Stimulated activated CD8-positive, alpha-beta memory T cell treated with anti-CD3 and anti-CD28 coated beads, Interleukin-15, amount 100 ng/mL, for 24 hours (primary cell): ENCODE data around the gene BRME1.
"Not testable (repeated sequence)": the region's sequence is repeated elsewhere in the genome, so short reads cannot be mapped to it uniquely, and the experiment has no call there.

Experiments used
- DNase-seq: peaks from one replicate; pipeline ENCODE4 v3.0.0-alpha.2; 2020; ENCODE audit warnings: low read depth

The BRME1 gene

DNA sequence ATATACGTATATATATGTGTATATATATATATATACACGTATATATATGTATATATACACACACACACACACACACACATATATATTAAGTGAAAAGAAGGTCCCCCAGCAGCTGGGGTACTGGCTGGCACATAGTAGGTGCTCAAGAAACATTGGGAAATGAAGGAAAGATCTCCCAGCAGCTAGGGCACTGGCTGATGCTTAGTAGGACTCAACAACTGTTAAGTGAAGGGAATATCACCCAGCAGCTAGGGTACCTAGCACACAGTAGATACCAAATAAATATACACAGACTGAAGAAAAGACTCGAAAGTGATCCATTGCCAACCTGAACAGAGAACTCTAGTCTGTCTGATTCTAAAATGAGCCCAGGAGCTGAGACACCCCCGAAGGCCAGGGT lies 20.1 kb upstream of the BRME1 start:
- DNase-seq, result no peak

DNA sequence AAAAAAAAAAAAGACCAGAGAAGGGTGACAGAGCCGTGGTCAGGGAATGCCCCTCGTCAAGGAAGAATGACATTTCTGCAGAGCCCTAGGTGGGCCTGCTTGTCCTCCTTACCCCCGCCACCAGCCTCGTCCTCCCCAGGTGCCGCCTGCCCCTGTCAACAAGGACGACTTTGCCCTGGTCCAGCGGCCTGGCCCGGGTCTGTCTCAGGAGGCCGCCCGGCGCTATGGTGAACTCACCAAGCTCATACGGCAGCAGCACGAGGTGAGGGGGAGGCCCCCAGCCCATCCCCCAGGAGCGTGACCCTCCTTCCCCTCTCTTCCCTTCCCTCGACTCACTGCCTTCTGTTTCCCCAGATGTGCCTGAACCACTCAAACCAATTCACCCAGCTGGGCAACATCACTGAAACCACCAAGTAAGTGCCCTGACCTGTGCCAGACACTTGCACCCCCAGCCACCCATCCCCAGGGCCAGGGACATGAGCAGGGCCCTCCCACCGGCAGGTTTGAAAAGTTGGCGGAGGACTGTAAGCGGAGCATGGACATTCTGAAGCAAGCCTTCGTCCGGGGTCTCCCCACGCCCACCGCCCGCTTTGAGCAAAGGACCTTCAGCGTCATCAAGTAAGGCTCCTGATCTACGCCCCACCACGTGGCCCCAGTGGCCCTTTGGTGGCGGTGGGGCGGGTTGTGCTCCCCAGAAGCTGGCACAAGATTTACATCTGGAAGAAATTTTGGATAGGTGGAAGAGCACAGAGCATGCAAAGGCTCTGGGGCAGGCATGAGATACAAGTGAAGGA lies 17.5 kb upstream of the BRME1 start:
- no peak for DNase-seq

DNA sequence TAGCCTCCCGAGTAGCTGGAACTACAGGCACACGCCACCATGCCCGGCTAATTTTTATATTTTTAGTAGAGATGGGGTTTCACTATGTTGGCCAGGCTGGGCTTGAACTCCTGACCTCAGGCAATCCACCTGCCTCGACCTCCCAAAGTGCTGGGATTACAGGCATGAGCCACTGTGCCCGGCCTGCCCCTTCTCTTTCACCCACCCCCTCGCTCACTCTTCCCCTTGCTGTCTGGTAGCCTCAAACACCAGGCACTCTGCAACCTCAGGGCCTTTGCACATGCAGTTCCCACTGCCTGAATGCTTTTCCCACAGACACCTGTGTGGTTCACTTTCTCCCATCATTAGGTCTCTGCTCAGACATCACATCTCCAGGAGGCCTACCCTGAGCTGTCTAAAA lies 16.2 kb upstream of the BRME1 start:
- not testable (repeated sequence) for DNase-seq

DNA sequence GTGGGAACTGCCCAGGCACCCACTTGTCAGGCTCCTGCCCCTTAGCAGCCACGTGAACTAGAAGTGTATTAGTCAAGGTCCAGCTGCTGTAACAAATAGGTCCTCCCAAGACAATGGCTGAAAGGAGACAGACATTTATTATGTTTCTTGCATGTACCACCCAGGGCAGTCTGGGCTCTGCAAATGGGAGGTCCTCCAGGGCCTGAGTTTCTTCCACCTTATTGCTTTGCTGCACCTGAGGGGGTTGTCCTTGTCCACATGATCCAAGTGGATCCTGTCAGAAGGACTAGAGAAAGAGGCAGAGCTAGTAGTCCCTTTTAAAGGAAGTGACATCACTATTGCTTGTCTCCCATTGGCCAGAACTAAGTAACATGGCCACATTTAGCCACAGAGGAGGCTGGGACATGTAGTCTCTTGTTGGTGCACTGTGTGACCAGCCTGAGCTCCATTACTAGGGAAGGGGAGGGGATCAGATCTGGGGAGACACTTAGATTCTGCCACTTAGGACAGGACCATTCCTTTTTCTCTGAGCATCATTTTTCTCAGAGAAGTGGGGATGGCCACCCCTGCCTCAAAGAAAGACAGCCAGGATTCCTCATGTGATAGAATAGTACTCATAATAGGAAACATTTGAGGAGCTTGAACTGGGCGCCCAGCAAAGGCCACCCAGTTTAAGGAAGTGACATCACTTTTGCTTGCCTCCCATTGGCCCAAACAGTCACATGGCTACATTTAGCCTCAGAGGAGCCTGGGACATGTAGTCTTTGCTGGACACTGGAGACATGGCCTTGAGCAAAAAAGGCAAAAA lies 15.2 kb upstream of the BRME1 start:
- no peak for DNase-seq

DNA sequence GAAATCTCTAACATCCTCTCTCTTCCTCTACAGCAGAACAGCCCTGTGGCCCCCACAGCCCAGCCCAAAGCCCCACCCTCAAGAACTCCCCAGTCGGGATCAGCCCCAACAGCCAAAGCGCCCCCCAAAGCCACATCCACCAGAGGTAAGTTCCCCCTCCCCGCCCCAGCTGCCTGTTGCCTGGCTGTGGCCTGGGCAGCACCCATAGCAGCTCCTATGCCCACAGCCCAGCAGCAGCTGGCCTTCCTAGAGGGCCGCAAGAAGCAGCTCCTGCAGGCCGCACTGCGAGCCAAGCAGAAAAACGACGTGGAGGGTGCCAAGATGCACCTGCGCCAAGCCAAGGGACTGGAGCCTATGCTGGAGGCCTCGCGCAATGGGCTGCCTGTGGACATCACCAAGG lies 14.6 kb upstream of the BRME1 start:
- DNase-seq, result no peak

DNA sequence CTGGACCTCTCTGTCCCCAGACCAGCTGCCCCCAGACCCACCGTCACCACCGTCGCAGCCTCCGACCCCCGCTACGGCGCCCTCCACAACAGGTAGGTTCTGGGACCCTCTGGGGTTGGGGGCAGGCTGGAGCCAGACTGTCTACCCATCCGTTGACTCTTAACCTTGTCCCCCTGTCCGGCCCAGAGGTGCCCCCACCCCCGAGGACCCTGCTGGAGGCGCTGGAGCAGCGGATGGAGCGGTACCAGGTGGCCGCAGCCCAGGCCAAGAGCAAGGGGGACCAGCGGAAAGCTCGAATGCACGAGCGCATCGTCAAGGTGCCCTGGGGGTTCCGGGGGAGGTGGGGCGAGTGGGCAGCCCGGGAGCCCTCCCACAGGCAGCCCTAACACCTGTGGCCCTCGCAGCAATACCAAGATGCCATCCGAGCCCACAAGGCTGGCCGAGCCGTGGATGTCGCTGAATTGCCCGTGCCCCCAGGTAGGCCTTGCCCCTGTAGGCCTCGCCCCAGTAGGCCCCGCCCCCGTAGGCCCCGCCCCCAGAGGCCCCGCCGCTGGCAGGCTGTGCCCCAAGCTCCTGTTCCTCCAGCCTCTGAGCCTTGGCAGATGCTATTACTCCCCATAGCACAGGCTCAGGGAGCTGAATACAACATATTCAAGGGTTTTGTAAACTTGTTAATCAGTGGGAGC lies 13.0 kb upstream of the BRME1 start:
- no peak for DNase-seq

DNA sequence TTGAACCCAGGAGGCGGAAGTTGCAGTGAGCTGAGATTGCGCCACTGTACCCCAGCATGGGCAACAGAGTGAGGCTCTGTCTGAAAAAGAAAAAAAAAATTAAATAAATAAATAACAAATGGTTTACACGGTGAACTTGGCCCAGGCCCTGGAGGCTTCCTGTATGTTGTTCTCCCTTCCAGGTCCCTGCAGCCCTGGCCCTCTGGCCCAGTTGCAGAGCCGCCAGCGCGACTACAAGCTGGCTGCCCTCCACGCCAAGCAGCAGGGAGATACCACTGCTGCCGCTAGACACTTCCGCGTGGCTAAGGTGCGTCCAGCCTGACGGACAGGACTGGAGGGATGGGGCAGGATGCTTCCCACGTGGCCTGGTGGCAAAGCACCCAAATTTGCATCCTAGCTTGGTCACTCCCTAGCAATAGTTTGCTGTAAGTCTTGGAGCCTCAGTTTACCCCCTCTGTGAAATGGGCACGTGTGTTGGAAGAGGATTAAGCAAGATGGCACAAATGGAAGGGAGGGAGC lies 12.0 kb upstream of the BRME1 start:
- no peak for DNase-seq

DNA sequence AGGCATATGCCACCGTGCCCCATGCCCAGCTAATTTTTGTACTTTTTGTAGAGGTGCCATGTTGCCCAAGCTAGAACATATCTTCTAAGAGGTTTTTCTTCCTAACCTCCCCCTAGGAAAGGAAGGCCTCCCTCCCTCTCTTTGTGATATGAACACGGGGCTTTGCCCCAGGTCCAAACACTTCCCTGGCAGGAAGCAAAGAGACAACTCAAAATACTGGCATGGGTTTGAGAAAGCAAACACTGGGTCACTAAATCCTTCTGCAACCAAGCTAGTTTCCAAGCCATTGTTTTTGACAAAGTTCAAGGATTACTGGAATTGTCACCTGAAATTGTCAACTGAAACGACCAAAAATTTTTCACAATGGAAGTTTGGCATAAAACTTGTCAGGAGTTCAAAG lies 8.9 kb upstream of the BRME1 start:
- no peak for DNase-seq

DNA sequence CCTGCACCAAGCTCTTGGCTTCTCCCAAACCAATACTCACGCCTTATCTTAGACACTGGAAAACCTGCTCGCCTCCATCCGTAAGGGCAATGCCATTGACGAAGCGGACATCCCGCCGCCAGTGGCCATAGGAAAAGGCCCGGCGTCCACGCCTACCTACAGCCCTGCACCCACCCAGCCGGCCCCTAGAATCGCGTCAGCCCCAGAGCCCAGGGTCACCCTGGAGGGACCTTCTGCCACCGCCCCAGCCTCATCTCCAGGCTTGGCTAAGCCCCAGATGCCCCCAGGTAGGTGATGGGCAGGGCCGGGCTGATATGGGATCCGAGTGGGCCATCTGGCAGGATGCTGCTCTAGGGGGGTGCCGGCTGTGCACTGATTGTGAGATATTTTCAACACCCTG lies 7.4 kb upstream of the BRME1 start:
- no peak for DNase-seq

DNA sequence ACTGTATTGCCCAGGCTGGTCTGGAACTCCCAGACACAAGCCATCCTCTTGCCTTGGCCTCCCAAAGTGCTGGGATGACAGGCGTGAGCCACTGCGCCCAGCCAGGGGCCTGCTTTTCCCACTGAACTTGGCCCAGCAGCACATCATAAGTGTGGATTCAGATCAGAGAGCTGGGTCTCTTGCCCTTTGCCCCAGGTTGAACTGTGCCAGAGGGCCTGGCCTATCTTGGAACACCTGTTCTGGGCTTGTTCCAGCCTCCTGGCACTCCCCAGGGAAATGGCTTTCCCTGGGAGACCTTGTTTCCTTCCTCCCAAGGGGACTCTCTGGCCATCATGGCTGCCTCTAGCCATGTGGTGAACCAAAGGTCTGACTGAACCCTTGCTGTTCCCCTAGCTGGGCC lies 3.5 kb upstream of the BRME1 start:
- DNase-seq, result no peak

DNA sequence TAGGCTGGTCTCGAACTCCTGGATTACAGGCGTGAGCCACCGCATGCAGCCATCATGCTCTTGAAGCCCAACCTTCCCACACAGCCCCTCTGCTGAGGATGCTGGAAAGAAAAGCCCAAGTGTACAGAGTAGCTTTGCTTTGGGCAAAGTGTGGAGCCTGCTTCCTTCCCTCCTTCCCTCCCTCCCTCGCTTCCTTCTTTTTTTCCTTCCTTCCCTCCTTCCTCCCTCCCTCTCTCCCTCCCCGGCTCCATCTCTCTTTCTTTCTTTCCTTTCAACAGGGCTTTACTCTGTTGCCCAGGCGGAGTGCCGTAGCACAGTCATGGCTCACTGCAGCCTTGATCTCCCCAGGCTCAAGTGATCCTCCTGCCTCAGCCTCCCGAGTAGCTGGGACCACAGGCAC lies 2.8 kb upstream of the BRME1 start:
- no peak for DNase-seq

DNA sequence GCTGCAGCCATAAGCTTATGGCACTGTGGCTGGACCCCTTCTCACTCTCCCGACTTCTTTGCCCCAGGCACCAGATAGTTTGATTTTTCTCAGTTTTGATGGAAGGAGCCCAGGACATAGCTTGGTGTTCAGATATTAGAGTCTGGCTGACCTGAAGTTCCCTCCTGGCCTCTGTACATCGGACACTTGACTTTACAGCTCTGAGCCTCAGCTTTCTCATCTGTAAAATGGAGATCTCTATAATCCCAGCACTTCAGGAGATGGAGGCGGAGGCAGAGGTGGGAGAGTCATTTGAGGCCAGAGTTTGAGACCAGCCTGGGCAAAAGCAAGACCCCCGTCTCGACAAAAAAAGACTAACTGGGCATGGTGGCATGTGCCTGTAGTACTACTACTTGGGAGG lies 993 bp upstream of the BRME1 start:
- DNase-seq, result no peak

DNA sequence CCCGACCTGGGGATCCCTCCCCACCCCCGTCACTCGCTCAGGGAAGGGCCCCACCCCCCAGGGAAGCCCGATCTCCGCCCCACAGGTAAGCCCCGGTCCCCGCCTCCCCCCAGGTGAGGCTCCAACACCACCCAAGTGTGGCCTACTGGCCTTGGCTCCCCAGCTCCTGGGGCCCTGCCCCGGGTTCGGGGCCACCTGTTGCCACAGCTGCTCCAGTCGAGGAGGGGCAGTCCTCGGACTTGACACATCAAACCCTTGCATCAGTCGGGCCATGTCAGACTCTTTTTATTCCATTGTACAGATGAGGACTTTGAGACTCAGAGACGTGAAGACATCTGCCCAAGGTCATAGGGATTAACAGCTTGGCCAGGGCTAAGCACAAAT lies 596 bp upstream of the BRME1 start:
- no peak for DNase-seq

DNA sequence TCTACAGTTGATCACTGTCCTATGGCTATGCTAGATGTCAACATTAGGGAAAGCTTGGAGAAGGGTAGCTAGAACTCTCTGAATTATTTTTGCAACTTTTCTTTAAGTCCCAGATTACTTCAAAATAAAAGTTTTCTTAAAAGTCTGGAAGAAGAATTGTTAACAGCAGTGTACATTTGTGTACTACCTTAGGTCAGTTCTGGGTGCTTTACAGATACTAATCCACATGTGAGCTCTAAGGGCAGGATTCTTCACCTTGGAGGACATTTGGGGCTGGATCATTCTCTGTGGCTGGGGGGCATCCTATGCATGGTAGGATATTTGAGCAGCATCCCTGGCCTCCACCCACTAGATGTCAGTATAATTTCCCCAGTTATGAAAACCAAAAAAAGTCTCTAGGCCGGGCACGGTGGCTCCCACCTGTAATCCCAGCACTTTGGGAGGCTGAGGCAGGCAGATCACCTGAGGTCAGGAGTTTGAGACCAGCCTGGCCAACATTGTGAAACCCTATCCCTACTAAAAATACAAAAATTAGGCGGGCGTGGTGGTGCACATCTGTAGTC lies 2.8 kb downstream of the BRME1 start:
- DNase-seq, result no peak

DNA sequence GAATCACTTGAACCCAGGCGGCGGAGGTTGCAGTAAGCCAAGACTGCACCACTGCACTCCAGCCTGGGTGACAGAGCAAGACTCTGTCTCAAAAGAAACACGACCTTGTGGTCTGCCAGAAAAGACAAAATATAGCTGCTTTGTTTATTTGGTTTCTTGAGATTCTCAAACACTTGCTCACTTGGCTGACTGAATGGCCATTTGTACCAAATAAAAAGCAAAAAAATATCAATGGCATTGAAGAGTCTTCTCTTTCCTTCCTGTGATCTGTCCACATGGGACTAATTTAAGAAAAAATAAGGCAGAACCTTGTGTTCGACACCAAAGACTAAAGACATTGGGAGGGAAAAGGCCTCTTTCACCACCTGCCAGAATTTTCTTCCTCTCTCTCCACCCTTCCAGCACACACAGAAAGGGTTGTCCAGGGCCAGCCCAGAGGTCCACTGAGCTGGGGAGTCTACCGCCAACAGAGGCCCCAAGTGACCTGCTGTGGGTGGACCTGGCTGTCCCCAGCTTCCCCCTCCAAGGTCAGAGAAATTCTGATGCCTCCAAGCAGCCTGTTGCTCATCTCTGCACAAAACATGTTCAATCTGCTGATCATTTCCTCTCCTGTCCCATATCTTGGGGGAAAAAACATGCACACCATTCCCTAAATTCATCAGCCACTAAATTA lies 5.9 kb downstream of the BRME1 start:
- DNase-seq, result no peak

DNA sequence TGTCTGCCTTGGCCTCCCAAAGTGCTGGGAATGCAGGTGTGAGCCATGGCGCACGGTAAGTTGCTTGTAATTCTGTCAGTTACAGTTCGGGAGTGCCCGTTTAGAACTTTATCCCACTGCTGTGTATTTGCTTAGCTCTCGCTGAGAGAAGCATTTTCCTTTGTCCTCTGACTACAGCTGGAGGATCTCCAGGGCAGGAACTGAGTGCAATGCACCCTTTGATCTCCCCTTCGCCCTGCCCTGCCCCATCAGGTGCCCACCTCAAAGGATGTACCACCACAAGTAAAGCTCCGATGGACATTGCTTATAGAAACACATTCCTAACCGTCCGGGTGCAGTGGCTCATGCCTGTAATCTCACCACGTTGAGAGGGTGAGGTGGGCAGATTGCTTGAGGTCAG lies 6.5 kb downstream of the BRME1 start:
- no peak for DNase-seq

DNA sequence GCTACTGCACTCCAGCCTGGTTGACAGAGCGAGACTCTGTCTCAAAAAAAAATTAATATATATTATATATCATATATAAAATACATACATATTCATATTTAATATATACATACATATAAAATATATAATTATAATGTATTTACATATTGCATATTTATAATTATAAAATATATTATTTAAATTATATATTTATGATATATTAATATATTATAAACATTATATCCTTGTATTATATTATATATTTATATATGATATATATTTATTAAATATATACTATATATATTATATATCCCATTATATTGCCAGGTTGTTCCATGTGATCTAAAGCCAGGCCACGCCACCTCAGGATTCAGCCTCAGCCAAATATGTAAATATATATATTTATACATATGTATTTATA lies 9.7 kb downstream of the BRME1 start:
- no peak for DNase-seq

DNA sequence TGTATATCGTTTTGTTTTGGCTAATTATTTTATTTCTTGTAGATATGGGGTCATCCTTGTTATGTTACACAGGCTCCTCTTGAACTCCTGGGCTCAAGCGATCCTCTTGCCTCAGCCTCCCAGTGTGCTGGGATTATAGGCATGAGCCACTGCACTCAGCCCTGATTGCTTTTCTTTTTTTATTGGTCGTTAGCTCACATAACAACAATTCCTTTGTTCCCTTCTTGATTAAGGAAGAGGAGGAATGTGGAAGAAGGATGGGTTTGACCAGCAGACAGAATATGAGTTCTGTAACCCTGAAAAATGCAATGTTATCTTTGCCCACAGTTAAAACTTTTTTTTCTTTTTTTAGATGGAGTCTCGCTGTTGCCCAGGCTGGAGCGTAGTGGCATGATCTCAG lies 11.4 kb downstream of the BRME1 start:
- no peak for DNase-seq

DNA sequence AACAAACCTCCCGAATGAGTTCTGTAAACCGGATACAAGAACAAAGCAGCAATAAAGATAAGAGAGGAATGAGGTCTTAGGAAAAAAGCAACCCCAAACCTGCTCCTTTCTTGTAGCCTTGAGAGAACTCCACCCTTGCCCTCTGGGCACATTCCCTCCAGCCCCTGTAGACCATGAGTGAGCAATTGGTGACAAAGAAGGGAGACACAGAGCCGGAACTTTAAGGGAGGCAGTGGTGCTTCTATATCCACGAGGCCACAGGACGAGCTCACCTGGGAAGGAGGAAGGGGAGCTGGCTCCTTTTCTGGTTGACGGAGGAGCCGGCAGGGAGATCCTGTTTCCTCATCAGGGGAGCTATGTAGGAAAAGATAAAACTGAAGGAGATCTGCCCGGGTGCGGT lies 13.0 kb downstream of the BRME1 start:
- no peak for DNase-seq

DNA sequence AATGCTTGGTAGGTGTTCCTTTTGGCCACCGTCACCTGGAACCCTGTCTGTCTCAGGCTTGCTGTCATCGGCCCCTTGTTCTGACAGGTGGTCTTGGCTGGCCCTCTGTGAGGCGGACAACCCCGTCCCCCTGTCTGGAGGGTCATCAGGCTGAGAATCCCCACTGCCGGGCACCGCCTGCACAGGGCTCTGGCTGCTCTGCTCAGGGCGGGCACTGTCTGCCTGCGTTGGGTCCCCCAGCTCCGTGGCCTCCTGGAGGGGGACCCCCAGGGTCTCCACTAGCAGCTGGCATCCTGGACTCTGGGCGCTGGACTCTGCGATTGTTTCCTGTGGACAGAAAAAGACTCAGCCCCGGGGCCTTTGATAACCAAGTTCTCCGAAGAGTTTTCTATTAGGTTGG lies 15.8 kb downstream of the BRME1 start:
- no peak for DNase-seq

DNA sequence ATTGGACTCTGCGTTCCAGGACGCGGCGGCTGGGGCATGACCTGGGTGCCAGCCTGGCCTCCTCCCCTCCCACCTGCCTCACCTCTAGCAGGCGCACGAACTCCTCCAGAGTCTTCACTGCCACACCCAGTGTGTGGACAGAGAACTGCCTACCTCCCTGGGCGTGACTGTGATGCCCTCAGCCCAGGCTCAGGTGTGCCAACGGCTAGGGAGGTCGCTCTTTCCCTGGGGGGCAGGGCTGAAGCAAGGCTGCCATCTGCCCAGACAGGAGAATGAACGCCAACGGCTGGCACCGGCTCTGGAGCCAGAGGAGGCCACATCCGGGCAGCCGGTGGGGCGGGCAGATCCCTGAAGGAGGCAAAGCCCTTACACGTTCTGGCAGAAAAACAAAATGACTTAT lies 17.6 kb downstream of the BRME1 start:
- no peak for DNase-seq

DNA sequence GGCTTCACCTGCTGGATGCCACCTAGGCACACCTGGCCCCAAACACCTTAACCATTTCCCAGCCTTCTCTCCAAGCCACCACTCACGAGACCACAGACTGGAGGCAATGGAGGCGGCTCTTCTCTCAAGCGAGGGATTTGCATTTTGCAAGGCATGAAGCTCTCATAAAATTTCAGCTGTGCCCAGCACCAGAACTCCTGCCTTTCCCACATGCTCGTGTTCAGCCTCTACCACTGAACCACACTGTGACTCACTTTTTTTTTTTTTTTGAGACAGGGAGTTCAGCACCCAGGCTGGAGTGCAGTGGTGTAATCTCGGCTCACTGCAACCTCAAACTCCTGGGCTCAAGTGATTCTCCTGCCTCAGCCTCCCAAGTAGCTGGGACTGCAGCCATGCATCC lies 18.4 kb downstream of the BRME1 start:
- DNase-seq, result no peak
